HCT116 (cell line): ENCODE results near the gene ARHGAP18. TPM values are rescaled to one million over a fixed set of nuclear protein-coding genes. Genes with fewer than 3 reads are reported as not detected.

Experiments
- ATAC-seq: fragments of 200-7000 bp; cut with Tn5 transposase; 2 replicates; pipeline ENCODE4 v1.9.1; 2020; ENCODE audit warnings: mild to moderate bottlenecking, moderate library complexity
- BruUV-seq: library from RNA; stranded (reverse); fragments of 400-500 nt; replicated peaks from 2 replicates; lab custom pipeline; 2021; lab: Mats Ljungman, UMichigan
- CTCF ChIA-PET: fragments of 300-600 bp; sonication (Branson Sonifier 250); formaldehyde crosslinking; loops from one replicate; lab custom pipeline; 2021; ENCODE audit warnings: antibody characterized with exemption; lab: Charles Lee
- POLR2A ChIA-PET: fragments of 300-600, 350-600 bp; sonication (Branson Sonifier 250); formaldehyde crosslinking; loops from one replicate; lab custom pipeline; 2021; ENCODE audit warnings: antibody characterized with exemption; lab: Charles Lee
- RAD21 ChIA-PET, 2 experiments: fragments of 300-600 bp; sonication (Branson Sonifier 250); formaldehyde crosslinking; loops; one replicate each; lab custom pipeline; 2023; ENCODE audit warnings: low total read pairs in 2 of 2; ENCODE audit not compliant: uncharacterized antibody in 2 of 2, unreplicated experiment in 2 of 2, low non-redundant PET in 1 of 2; lab: Charles Lee
- DNase-seq: peaks from one replicate; pipeline ENCODE4 v3.0.0-alpha.2; 2010; ENCODE audit warnings: low read depth, low spot score
- H2AFZ ChIP-seq: fragments of 200-600 bp; shearing (Covaris generic), sonication (generic); 2 replicates; pipeline ENCODE4 v1.6.1; 2017; ENCODE audit warnings: low read depth, mixed run types, mixed read lengths, antibody characterized with exemption, low read length; ENCODE audit not compliant: poor library complexity, severe bottlenecking
- H3K27ac ChIP-seq: 2 replicates; pipeline ENCODE4 v1.5.1; 2012; ENCODE audit warnings: low read depth, low read length
- H3K27me3 ChIP-seq: fragments of 200-600 bp; sonication (generic); 2 replicates; pipeline ENCODE4 v1.6.1; 2016; ENCODE audit warnings: mixed run types, low read length, mixed read lengths; ENCODE audit not compliant: insufficient read depth
- H3K36me3 ChIP-seq, 2 experiments: fragments of 200-500 bp in 1 of 2; fragments of 200-600 bp in 1 of 2; sonication (Bioruptor generic) in 1 of 2; sonication (generic) in 1 of 2; 2 replicates each; pipeline versions ENCODE4 v1.5.1 to v1.6.1; 2014 to 2016; ENCODE audit warnings: low read length in 2 of 2, inconsistent platforms in 1 of 2, mixed read lengths in 1 of 2, mixed run types in 1 of 2; ENCODE audit not compliant: insufficient read depth in 2 of 2, control insufficient read depth in 1 of 2
- H3K4me1 ChIP-seq, 2 experiments: fragments of 200-600 bp in 1 of 2; sonication (generic) in 1 of 2; 2 replicates each; pipeline versions ENCODE4 v1.5.1 to v1.6.1; 2012 to 2017; ENCODE audit warnings: low read length in 2 of 2, inconsistent platforms in 1 of 2, mild to moderate bottlenecking in 1 of 2, mixed read lengths in 1 of 2, mixed run types in 1 of 2, moderate library complexity in 1 of 2; ENCODE audit not compliant: insufficient read depth in 2 of 2, control insufficient read depth in 1 of 2
- H3K4me2 ChIP-seq: fragments of 200-600 bp; sonication (generic); 2 replicates; pipeline ENCODE4 v1.6.1; 2017; ENCODE audit warnings: mixed run types, low read length, mixed read lengths
- H3K4me3 ChIP-seq, 2 experiments: fragments of 200-600 bp in 1 of 2; sonication (generic) in 1 of 2; replicated peaks in 1 of 2; 2 replicates each; pipeline ENCODE4 v1.5.1; 2011 to 2016; ENCODE audit warnings: low read length in 2 of 2, control low read depth in 1 of 2, low read depth in 1 of 2, mild to moderate bottlenecking in 1 of 2, mixed read lengths in 1 of 2, mixed run types in 1 of 2
- H3K79me2 ChIP-seq: fragments of 200-600 bp; sonication (generic); 2 replicates; pipeline ENCODE4 v1.6.1; 2017; ENCODE audit warnings: mild to moderate bottlenecking, mixed run types, low read length, moderate library complexity, mixed read lengths; ENCODE audit not compliant: insufficient read depth
- H3K9ac ChIP-seq: fragments of 200-600 bp; sonication (generic); 2 replicates; pipeline ENCODE4 v1.6.1; 2016; ENCODE audit warnings: low read length, mixed read lengths
- H3K9me2 ChIP-seq: fragments of 200-600 bp; sonication (generic), shearing (Covaris generic); 2 replicates; pipeline ENCODE4 v1.6.1; 2017; ENCODE audit warnings: mixed run types, mild to moderate bottlenecking, moderate library complexity; ENCODE audit not compliant: insufficient read depth
- H3K9me3 ChIP-seq, 2 experiments: fragments of 200-500 bp in 1 of 2; fragments of 200-600 bp in 1 of 2; sonication (Bioruptor generic) in 1 of 2; sonication (generic) in 1 of 2; 2 replicates each; pipeline ENCODE4 v1.6.1; 2014 to 2017; ENCODE audit warnings: low read length in 2 of 2, mixed read lengths in 2 of 2, inconsistent platforms in 1 of 2, low read depth in 1 of 2, mild to moderate bottlenecking in 1 of 2, mixed run types in 1 of 2, moderate library complexity in 1 of 2; ENCODE audit not compliant: control insufficient read depth in 1 of 2, insufficient read depth in 1 of 2
- H4K20me1 ChIP-seq: fragments of 200-600 bp; sonication (generic), shearing (Covaris generic); 2 replicates; pipeline ENCODE4 v1.6.1; 2017; ENCODE audit warnings: mixed run types, mild to moderate bottlenecking, moderate library complexity; ENCODE audit not compliant: insufficient read depth
- CBX3 ChIP-seq: IDR thresholded peaks from 2 replicates; pipeline ENCODE4 v1.6.1; 2012; ENCODE audit warnings: low read depth
- ELF1 ChIP-seq: IDR thresholded peaks from 2 replicates; pipeline ENCODE4 v1.6.1; 2012; ENCODE audit warnings: low read depth, borderline replicate concordance
- EZH2 ChIP-seq: fragments of 200-600 bp; sonication (generic); IDR thresholded peaks from 2 replicates; pipeline ENCODE4 v1.6.1; 2017; ENCODE audit warnings: antibody characterized with exemption, mixed run types
- JUND ChIP-seq: IDR thresholded peaks from 2 replicates; pipeline ENCODE4 v1.6.1; 2012
- SRF ChIP-seq: IDR thresholded peaks from 2 replicates; pipeline ENCODE4 v1.6.1; 2012; ENCODE audit warnings: low read depth
- ZBTB33 ChIP-seq: IDR thresholded peaks from 2 replicates; pipeline ENCODE4 v1.6.1; 2011; ENCODE audit warnings: mild to moderate bottlenecking, low read length, moderate library complexity; ENCODE audit not compliant: insufficient replicate concordance; ENCODE audit errors: extremely low read depth
- intact Hi-C: fragments of 100-400 bp; cut with micrococcal nuclease; formaldehyde crosslinking; loops from 2 replicates; pipeline ENCODE4 v1.10.0; 2022
- total RNA-seq: library from RNA; stranded (reverse); gene quantifications from one replicate; pipeline ENCODE4 v1.2.1, GENCODE V29; 2021; ENCODE audit not compliant: unreplicated experiment

Gene ARHGAP18
- total RNA-seq, 1 experiment from 2014 or later = 70.3 TPM

DNA sequence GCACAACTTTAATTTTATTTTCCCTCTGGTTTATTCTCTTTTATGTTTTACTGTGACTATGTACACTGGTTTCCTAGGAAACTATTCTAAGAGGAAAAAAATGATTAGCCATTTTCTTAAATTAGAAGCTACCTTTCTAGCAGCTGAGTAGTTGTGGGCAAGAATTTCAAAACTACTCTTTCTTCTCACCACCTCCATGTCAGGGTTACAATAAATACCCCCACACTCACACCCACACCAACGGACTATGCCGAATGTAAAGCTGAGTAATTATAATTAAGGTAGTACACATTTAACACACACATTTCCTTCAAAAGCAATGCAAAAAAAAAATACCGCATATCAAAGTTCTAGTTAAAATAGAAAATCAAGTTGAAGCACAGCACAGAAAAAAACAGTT lies 78.9 kb downstream of the ARHGAP18 start:
- no peaks in the 10 kb centered on the region for H3K27me3 ChIP-seq
- BruUV-seq = no TSS peak

GRCh38 chr6:129630596-129630995 lies 79.4 kb downstream of the ARHGAP18 start:
- RAD21 ChIA-PET = no interaction called here
- Histone ChIP-seq H3K27me3 (no peaks in the 10 kb centered on the region), H3K27ac (no peak overlapping the region; the same call in 1 of the 2 replicates), H3K4me3 (no peak overlapping the region), H3K36me3 (peaks cover 0 to 26% of the 10 kb centered on the region in 2 experiments; a peak in 3 of 4 replicates), H3K9ac (no peak overlapping the region), H3K79me2 (no peaks in the 10 kb centered on the region), H3K4me2 (no peak overlapping the region), H3K9me3 (no peaks in the 10 kb centered on the region), H4K20me1 (no peaks in the 10 kb centered on the region), H2AFZ (no peak overlapping the region), H3K4me1 (peaks cover 8 to 16% of the 10 kb centered on the region in 2 experiments), H3K9me2 (no peaks in the 10 kb centered on the region)
- POLR2A ChIA-PET = no interaction called here
- TF ChIP-seq CBX3 = no peak
- intact Hi-C loops = no loop called here
- DNase-seq (no peak), ATAC-seq (no peak)
- CTCF ChIA-PET = no interaction called here
- BruUV-seq = no TSS peak

More for the DNA sequence above, 78.9 kb downstream of the ARHGAP18 start:
- DNase-seq (no peak), ATAC-seq (no peak)
- ChIA-PET POLR2A (no interaction called here), CTCF (no interaction called here), RAD21 (no interaction called here)
- intact Hi-C loops = no loop called here
- TF ChIP-seq JUND (no peak), EZH2 (no peak), ELF1 (no peak), ZBTB33 (no peak), SRF (no peak)
- no peak overlapping the region for H3K4me3 ChIP-seq
- no peak overlapping the region for H3K9ac ChIP-seq
- H3K9me2 ChIP-seq = no peaks in the 10 kb centered on the region
- H3K4me1 ChIP-seq = peaks cover 8 to 17% of the 10 kb centered on the region in 2 experiments
- no peak overlapping the region for H3K4me2 ChIP-seq
- H4K20me1 ChIP-seq = no peaks in the 10 kb centered on the region
- H2AFZ ChIP-seq = no peak overlapping the region
- no peak overlapping the region; the same call in 1 of the 2 replicates for H3K27ac ChIP-seq
- no peaks in the 10 kb centered on the region for H3K9me3 ChIP-seq
- H3K79me2 ChIP-seq = no peaks in the 10 kb centered on the region
- peaks cover 4 to 26% of the 10 kb centered on the region in 2 experiments; a peak in 3 of 4 replicates for H3K36me3 ChIP-seq
